GM12872 (cell line): Measurements from ENCODE around the gene TMEM132D.

Experiments used
- CTCF ChIP-seq: IDR thresholded peaks from 3 replicates; pipeline ENCODE4 v1.5.1; 2011; ENCODE audit warnings: low read depth, mild to moderate bottlenecking, low read length, moderate library complexity; ENCODE audit not compliant: insufficient read depth

The TMEM132D gene

GRCh38 chr12:129839679-129840078, 64.1 kb downstream of the TMEM132D start:
- TF ChIP-seq CTCF: no peak

DNA sequence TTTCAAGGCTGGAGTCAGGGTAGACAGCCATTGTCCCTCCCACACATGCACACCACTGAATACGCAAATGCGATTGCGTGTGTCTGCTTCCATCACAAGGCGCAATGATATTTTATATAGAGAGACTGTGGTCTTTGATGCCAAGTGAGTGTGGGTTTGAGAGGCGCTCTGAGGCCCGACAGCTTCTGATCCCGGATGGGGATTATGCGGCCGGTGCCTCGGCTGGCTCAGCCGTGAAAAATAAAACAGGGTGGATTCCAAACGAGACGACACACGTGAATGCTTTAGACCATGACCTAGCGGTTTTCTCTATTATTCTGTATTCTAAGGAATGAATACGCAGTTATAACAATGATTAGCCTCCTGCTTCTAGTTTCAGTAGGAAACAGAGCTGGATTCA, 72.5 kb downstream of the TMEM132D start:
- no peak for TF ChIP-seq CTCF

DNA sequence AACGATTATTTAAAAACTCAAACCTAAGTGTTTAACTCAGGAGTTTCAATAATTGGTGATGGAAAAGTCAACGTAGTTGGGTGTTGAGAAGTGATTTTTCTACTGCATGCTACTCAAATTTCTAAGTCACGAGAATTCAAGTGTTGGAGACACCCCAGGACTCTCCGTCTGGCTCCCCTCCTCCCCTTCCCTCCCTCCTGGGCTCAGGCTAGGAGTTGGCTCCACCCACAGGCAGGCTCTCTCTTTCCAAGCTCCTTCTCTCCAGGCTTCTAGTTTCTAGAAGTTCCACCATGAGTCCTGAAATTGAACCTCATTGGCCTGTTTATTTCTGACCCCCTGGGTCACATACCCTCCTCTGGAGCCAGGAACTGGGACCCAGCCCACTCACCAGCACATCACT, 73.0 kb downstream of the TMEM132D start:
- TF ChIP-seq CTCF: no peak

DNA sequence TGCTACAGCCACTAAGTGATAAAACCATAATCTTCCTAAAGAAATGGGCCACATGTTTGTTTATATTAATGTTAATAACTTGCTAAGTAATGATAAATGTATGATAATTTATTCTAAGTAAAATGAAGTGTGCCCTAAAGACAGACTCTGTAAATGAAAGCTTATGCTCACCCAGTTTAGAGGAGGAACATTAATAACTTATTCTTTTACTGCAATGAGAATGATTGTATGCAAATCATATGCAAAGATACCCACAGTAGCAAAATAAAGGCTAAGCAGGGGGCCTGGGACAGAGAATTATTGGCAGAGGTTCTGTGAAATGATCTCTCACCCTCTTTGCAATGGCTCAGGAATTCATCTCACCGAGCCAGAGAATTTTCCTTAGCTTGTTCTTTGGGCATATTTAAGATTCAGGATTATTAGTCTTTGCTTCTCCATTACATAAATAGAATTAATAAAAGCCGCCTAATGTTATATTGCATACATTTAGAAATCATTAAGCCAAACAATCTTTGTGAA, 75.9 kb downstream of the TMEM132D start:
- no peak for TF ChIP-seq CTCF

GRCh38 chr12:129827102-129827865, 76.5 kb downstream of the TMEM132D start:
- no peak for TF ChIP-seq CTCF

- no peak for TF ChIP-seq CTCF
These were observed 77.6 kb downstream of the TMEM132D start for GRCh38 chr12:129826273-129826672.

DNA sequence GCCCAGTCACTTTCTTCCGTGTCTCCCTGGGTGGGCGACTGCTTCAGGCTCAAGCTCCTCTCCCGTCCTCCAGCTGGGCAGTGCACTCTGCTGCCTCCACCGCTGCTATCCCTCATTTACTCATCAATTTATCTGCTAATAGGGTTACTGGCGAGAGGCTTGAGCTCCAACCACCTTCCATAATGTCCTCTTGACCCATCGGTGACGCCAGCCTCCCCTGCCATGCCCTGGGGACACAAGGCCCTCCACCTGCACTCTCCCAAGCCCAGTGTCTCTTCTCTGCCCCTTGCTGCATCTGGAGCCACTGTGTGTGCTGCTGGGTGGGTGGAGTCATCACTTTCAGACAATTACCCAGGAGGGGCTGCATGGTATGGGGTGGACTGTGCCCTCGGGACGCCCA, 78.5 kb downstream of the TMEM132D start:
- no peak for TF ChIP-seq CTCF
